Psoas muscle (tissue), 8 donors: ENCODE measurements around the gene DET1. TPM values are rescaled to one million over a fixed set of nuclear protein-coding genes. Genes with fewer than 3 reads are reported as not detected.
"Not testable (repeated sequence)": the region's sequence is repeated elsewhere in the genome, so short reads cannot be mapped to it uniquely, and the experiment has no call there.

Experiments
- ATAC-seq, 4 donors: fragments of 200-7000 bp; cut with Tn5 transposase; one replicate each; pipeline ENCODE4 v1.9.1; 2020; ENCODE audit warnings: moderate library complexity in 3 of 4, mild to moderate bottlenecking in 2 of 4
- DNase-seq, 2 donors: peaks; one replicate each; pipeline ENCODE4 v3.0.0-alpha.2; 2020
- H3K27ac ChIP-seq: fragments of 200-600 bp; one replicate; pipeline ENCODE4 v1.8.0; 2022
- H3K27me3 ChIP-seq, 3 donors: fragments of 200-600 bp in 1 of 3; one replicate each; pipeline versions ENCODE4 v1.6.1 to v1.8.0; 2013 to 2022; ENCODE audit warnings: low read length in 2 of 3, mild to moderate bottlenecking in 2 of 3, moderate library complexity in 1 of 3; ENCODE audit not compliant: insufficient read depth in 3 of 3
- H3K36me3 ChIP-seq, 2 donors: fragments of 200-600 bp in 1 of 2; one replicate each; pipeline versions ENCODE4 v1.6.1 to v1.8.0; 2013 to 2022; ENCODE audit warnings: low read depth in 1 of 2, mild to moderate bottlenecking in 1 of 2, moderate library complexity in 1 of 2; ENCODE audit not compliant: insufficient read depth in 1 of 2
- H3K4me1 ChIP-seq: fragments of 200-600 bp; one replicate; pipeline ENCODE4 v1.8.0; 2022
- H3K4me3 ChIP-seq: fragments of 200-600 bp; one replicate; pipeline ENCODE4 v1.8.0; 2022; ENCODE audit warnings: mild to moderate bottlenecking
- H3K9me3 ChIP-seq: fragments of 200-600 bp; one replicate; pipeline ENCODE4 v1.8.0; 2022
- CTCF ChIP-seq: fragments of 200-600 bp; IDR thresholded peaks from one replicate; pipeline ENCODE4 v1.8.0; 2022; ENCODE audit warnings: antibody characterized with exemption
- WGBS, 3 donors: extraction: QIAGEN DNeasy Blood & Tissue Kit; methylation state at CpG; one replicate each; pipeline versions ENCODE4 v1.1.6 to v1.1.7; 2013; 5-methylcytosine and 5-hydroxymethylcytosine counted together
- intact Hi-C, 2 donors: fragments of 100-400 bp; cut with DNase I; formaldehyde crosslinking; loops; one replicate each; pipeline versions ENCODE4 v1.11.0 to v1.14.2; 2022
- polyA plus RNA-seq, 3 donors: library from polyadenylated mRNA; stranded (reverse); fragments of 200-250 nt; gene quantifications; one replicate each; pipeline ENCODE4 v1.2.3, GENCODE V29; 2013
- total RNA-seq, 4 donors: library from RNA; stranded (reverse); fragmentation: NEBNext Ultra II Directional in 2 of 4; extraction: Animal tissue kit (Norgen Biotek cat#: 25700) in 2 of 4; gene quantifications; one replicate each; pipeline versions ENCODE4 v1.2.1 to v1.2.4, GENCODE V29; 2021 to 2023
- donor health status: healthy with polysubstance abuse.
- donor health status: DM: no; HTN: no; CAD: no; lungs with moderate emphysema.
- donor health status: Bipolar disorder and iron deficiency.
- donor health status: healthy.
- donor health status: DM: yes; HTN: yes; CAD: no.
- donor health status: DM: no; HTN: no; CAD: no.
- donor health status: DM: no; HTN: no; CAD: no.
- donor health status: DM: yes; HTN: yes; CAD: no.

Gene DET1
- total and polyA plus RNA-seq, 7 donors: 3.9 to 13.3 (median 7.0) TPM

DNA sequence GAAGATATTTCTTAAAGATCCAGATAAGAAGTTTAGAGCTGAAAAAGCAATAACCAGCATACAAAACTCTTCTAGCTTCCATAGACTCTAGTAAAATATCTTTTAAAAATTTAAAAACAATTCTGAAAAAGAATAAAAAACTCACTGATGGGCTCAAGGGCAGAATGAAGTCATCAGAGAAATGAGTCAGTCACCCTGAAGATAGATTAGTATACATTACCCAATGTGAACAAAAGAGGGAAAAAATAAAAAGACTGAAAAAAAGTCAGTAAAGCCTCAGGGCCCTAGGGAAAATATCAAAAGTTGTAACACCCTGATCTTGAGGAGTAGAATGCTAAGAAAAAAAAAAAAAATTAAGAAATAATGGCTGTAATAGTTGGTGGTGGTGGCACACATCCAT, 11.4 kb downstream of the DET1 start:
- TF ChIP-seq CTCF: no peak
- H3K9me3 ChIP-seq: no peaks in the 10 kb centered on the region
- H3K36me3 ChIP-seq: peaks cover 3 to 14% of the 10 kb centered on the region in 2 donors
- H3K27me3 ChIP-seq: no peaks in the 10 kb centered on the region
- H3K4me3 ChIP-seq: no peak overlapping the region
- intact Hi-C loops: no loop called here
- no peak for DNase-seq
- no peak for ATAC-seq
- no peak overlapping the region for H3K27ac ChIP-seq
- no peaks in the 10 kb centered on the region for H3K4me1 ChIP-seq

DNA sequence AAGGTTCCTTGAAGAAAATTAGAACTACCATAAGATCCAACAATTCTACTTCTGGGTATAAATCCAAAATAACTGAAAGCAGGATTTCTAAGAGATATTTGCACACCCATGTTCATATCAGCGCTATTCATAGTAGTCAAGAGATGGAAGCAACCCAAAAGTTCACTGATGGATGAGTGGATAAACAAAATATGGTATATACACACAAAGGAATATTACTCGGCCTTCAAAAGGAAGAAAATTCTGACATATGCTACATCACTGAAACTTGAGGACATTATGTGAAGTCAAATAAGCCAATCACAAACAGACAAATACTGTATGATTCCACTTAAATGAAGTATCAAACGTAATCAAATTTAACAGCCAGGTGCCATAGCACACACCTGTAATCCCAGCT, 13.1 kb downstream of the DET1 start:
- Histone ChIP-seq H3K27me3 (no peaks in the 10 kb centered on the region), H3K36me3 (peaks cover 0 to 24% of the 10 kb centered on the region in 2 donors), H3K27ac (no peak overlapping the region), H3K4me3 (no peak overlapping the region), H3K9me3 (no peaks in the 10 kb centered on the region), H3K4me1 (peaks cover 8% of the 10 kb centered on the region)
- TF ChIP-seq CTCF: no peak
- DNase-seq (no peak), ATAC-seq (no peak)
- intact Hi-C loops: no loop called here
- WGBS, 3 donors: 97 to 100% (median 98%) methylated on average over 3 of the region's 3 CpGs

DNA sequence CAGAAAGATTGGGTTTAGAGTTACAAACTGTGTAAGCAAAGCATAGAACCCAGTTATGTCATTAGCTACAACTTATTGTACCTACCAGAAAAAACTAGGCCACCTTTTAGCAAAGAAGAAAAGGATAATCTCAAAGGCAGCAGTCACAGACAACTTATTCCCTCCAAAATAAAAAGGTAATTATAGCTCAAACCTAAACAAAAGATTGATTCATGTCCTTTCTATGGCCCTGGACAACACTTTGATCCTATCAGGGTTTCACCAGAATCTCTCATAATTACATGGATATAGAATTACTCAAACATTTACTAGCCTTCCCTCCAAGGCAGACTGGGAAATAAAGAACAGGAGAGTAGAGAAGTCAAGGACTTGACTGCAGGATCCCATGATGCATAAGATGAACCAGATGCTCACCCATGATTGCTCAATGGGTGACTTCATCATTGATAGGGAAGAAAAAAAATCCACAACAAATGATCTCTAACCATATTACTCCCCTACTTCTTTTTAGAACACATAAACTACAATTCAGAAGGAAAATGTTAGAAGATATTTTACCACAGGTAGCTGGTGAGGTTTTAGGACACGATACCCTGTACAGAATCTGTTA, 17.4 kb downstream of the DET1 start:
- no peaks in the 10 kb centered on the region for H3K9me3 ChIP-seq
- H3K27me3 ChIP-seq: no peaks in the 10 kb centered on the region
- H3K27ac ChIP-seq: no peak overlapping the region
- TF ChIP-seq CTCF: no peak
- H3K36me3 ChIP-seq: peaks cover 10 to 57% of the 10 kb centered on the region in 2 donors
- no peak for ATAC-seq
- H3K4me1 ChIP-seq: peaks cover 9% of the 10 kb centered on the region
- H3K4me3 ChIP-seq: no peak overlapping the region
- intact Hi-C loops: no loop called here
- WGBS, 3 donors: 95 to 99% (median 97%) methylated on average over 1 of the region's 1 CpG
- no peak for DNase-seq

DNA sequence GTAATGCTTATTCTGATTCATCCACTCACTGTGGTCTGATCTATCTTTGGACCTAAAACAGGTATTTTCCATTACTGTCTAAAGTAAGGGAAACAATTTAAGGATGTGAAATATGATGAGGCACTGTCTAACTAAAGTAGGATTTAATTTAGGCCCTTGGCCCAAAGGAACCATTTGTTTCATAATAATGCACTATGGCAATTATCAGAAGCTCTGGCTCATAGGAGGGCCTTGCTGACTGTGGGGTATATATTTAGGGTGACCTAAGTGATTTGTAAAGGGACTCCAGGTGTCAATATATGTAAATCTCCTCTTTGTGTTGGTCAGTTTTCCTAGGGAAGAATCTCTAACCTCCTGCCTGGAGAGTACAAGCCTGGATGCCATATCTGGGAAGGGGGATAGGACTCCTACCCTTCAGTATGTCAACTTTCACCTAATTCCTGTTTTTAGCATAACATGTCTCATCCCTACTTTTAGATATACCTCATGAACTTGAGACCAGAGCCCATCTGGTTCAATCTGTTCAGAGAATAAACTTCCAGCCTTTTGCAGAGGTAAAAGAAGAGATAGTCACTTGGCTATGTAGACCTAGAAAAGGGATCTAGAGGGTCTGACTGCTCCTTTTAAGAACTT, 20.1 kb downstream of the DET1 start:
- Histone ChIP-seq H3K4me3 (no peak overlapping the region), H3K36me3 (peaks cover 10 to 63% of the 10 kb centered on the region in 2 donors), H3K9me3 (no peaks in the 10 kb centered on the region), H3K4me1 (peaks cover 9% of the 10 kb centered on the region), H3K27ac (no peak overlapping the region), H3K27me3 (no peaks in the 10 kb centered on the region)
- ATAC-seq (peak in 1 of 4 donors; percentile 66), DNase-seq (no peak)
- intact Hi-C loops: no loop called here
- TF ChIP-seq CTCF: no peak

GRCh38 chr15:88525418-88525817, 21.1 kb downstream of the DET1 start:
- no peak overlapping the region for H3K27ac ChIP-seq
- H3K9me3 ChIP-seq: no peaks in the 10 kb centered on the region
- ATAC-seq (no peak), DNase-seq (no peak)
- no peak overlapping the region for H3K4me3 ChIP-seq
- no peaks in the 10 kb centered on the region for H3K27me3 ChIP-seq
- H3K4me1 ChIP-seq: peaks cover 9% of the 10 kb centered on the region
- no peak for TF ChIP-seq CTCF
- H3K36me3 ChIP-seq: peaks cover 10 to 53% of the 10 kb centered on the region in 2 donors
- intact Hi-C loops: no loop called here

DNA sequence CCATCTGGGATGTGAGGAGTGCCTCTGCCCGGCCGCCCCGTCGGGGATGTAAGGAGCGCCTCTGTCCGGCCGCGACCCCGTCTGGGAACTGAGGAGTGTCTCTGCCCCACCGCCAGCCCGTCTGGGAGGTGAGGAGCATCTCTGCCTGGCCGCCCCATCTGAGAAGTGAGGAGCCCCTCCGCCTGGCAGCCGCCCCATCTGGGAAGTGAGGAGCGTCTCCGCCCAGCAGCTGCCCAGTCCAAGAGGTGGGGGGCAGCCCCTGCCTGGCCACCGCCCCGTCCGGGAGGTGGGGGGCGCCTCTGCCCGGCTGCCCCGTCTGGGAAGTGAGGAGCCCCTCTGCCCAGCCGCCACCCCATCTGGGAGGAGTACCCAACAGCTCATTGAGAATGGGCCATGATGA, 22.4 kb downstream of the DET1 start:
- intact Hi-C loops, H3K27me3 ChIP-seq, DNase-seq, H3K4me1 ChIP-seq, H3K27ac ChIP-seq, H3K4me3 ChIP-seq, H3K9me3 ChIP-seq, ATAC-seq: not testable (repeated sequence)
- WGBS, 3 donors: 94 to 97% (median 96%) methylated on average over 16 to 23 of the region's 23 CpGs
- peaks cover 10 to 40% of the 10 kb centered on the region in 2 donors for H3K36me3 ChIP-seq
